Right lung (tissue), 5 donors: Measurements from ENCODE around the gene SULT2B1. TPM values are rescaled to one million over a fixed set of nuclear protein-coding genes. Genes with fewer than 3 reads are reported as not detected.
"Not testable (repeated sequence)": the region's sequence is repeated elsewhere in the genome, so short reads cannot be mapped to it uniquely, and the experiment has no call there.

Experiments
- DNase-seq, 2 donors: peaks; one replicate each; pipeline ENCODE4 v3.0.0-alpha.2; 2013
- polyA plus RNA-seq, 5 donors: library from polyadenylated mRNA; unstranded; fragments of 120-200 nt; gene quantifications; one replicate each; pipeline versions ENCODE4 v1.2.1 to v1.2.3, GENCODE V29; 2013; ENCODE audit warnings: inconsistent platforms in 1 of 5, low replicate concordance in 1 of 5; ENCODE audit not compliant: insufficient read length in 5 of 5, insufficient read depth in 1 of 5

SULT2B1 gene
- polyA plus RNA-seq, 5 donors: 1.6 to 4.2 (median 3.3) TPM

GRCh38 chr19:48618278-48618915 lies 66.4 kb downstream of the SULT2B1 start:
- DNase-seq: no peak

- DNase-seq: peak; percentile 100
Measured at GRCh38 chr19:48618916-48619691, 67.1 kb downstream of the SULT2B1 start, which contains the start of the genes RPL18 and SPHK2. RPL18 (minus strand) TSS chr19:48619178; CDS start chr19:48619143, 35 bp downstream. SPHK2 (plus strand) TSS chr19:48619506; CDS start chr19:48620515, 1,009 bp downstream.

GRCh38 chr19:48619692-48620585 lies 68.0 kb downstream of the SULT2B1 start:
- DNase-seq: no peak

- DNase-seq: no peak
Measured at GRCh38 chr19:48623556-48624066, 71.6 kb downstream of the SULT2B1 start.

GRCh38 chr19:48624067-48624594 lies 72.2 kb downstream of the SULT2B1 start:
- peak; percentile 97 to 98 for DNase-seq

- DNase-seq: no peak
Measured at GRCh38 chr19:48624791-48625723, 73.1 kb downstream of the SULT2B1 start.

- no peak for DNase-seq
Measured at GRCh38 chr19:48625891-48626327, 73.9 kb downstream of the SULT2B1 start.

GRCh38 chr19:48627201-48627864 lies 75.4 kb downstream of the SULT2B1 start:
- no peak for DNase-seq

GRCh38 chr19:48627865-48628314 lies 75.9 kb downstream of the SULT2B1 start:
- no peak for DNase-seq

GRCh38 chr19:48628486-48629296 lies 76.7 kb downstream of the SULT2B1 start:
- no peak for DNase-seq

GRCh38 chr19:48629297-48629598 lies 77.3 kb downstream of the SULT2B1 start:
- no peak for DNase-seq

GRCh38 chr19:48629599-48630295 lies 77.8 kb downstream of the SULT2B1 start:
- no peak for DNase-seq

GRCh38 chr19:48630296-48631063 lies 78.5 kb downstream of the SULT2B1 start:
- DNase-seq: no peak

- no peak for DNase-seq
Measured at GRCh38 chr19:48631225-48631624, 79.3 kb downstream of the SULT2B1 start.

GRCh38 chr19:48632286-48632685 lies 80.3 kb downstream of the SULT2B1 start:
- not testable (repeated sequence) for DNase-seq

GRCh38 chr19:48632692-48633147 lies 80.7 kb downstream of the SULT2B1 start:
- no peak for DNase-seq
